Measurements from ENCODE around the gene FXYD3.

The FXYD3 gene

DNA sequence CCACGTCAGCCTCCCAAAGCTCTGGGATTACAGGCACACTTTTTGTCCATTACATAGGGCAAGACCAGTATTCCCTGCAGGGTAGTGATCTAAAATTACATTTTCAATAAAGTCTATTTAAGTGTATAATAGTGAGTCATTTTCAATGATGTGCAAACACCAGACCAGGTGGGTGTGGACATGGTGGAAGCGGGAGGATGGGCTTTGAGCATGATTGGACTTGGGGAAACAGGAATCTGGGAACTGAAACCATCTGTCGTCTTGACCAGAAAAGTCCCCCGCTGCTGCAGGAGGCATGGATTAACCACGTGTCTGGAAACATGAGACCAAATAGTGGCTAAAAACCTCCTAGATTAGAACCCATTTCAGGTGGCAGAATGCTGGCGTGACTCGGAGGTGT, 4.9 kb downstream of the FXYD3 start:
- ATAC-seq, result no peak
- TF ChIP-seq RARB (CRISPR knock-in tag; IDR thresholded peaks at IDR 0.05), result no peak
- no peak for TF ChIP-seq ZFP3 (CRISPR knock-in tag; IDR thresholded peaks at IDR 0.05)
- no peak for TF ChIP-seq ARNTL (CRISPR knock-in tag; IDR thresholded peaks at IDR 0.05; ENCODE audit: borderline replicate concordance, low read depth)
- TF ChIP-seq ZC3H10 (CRISPR knock-in tag; IDR thresholded peaks at IDR 0.05), result no peak
- TF ChIP-seq ISL1 (CRISPR knock-in tag; IDR thresholded peaks at IDR 0.05), result no peak
- no peak for TF ChIP-seq ZNF8 (CRISPR knock-in tag; IDR thresholded peaks at IDR 0.05)
- TF ChIP-seq, protein P1, sequence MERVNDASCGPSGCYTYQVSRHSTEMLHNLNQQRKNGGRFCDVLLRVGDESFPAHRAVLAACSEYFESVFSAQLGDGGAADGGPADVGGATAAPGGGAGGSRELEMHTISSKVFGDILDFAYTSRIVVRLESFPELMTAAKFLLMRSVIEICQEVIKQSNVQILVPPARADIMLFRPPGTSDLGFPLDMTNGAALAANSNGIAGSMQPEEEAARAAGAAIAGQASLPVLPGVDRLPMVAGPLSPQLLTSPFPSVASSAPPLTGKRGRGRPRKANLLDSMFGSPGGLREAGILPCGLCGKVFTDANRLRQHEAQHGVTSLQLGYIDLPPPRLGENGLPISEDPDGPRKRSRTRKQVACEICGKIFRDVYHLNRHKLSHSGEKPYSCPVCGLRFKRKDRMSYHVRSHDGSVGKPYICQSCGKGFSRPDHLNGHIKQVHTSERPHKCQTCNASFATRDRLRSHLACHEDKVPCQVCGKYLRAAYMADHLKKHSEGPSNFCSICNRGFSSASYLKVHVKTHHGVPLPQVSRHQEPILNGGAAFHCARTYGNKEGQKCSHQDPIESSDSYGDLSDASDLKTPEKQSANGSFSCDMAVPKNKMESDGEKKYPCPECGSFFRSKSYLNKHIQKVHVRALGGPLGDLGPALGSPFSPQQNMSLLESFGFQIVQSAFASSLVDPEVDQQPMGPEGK (CRISPR knock-in tag; IDR thresholded peaks at IDR 0.05; ENCODE audit: borderline replicate concordance), result no peak
- no peak for TF ChIP-seq GLIS3 (CRISPR knock-in tag; IDR thresholded peaks at IDR 0.05)
- TF ChIP-seq ZFP30 (CRISPR knock-in tag; IDR thresholded peaks at IDR 0.05), result no peak
- TF ChIP-seq OSR1 (CRISPR knock-in tag; IDR thresholded peaks at IDR 0.05), result no peak
- TF ChIP-seq ESRRG (CRISPR knock-in tag; IDR thresholded peaks at IDR 0.05), result no peak

- no peak for TF ChIP-seq ESRRG (CRISPR knock-in tag; IDR thresholded peaks at IDR 0.05)
- no peak for TF ChIP-seq ZFP3 (CRISPR knock-in tag; IDR thresholded peaks at IDR 0.05)
- TF ChIP-seq PPARA (CRISPR knock-in tag; IDR thresholded peaks at IDR 0.05; ENCODE audit: borderline replicate concordance), result no peak
- no peak for TF ChIP-seq TSHZ2 (CRISPR knock-in tag; IDR thresholded peaks at IDR 0.05)
- TF ChIP-seq ZNF8 (CRISPR knock-in tag; IDR thresholded peaks at IDR 0.05), result no peak
- TF ChIP-seq BACH2 (CRISPR knock-in tag; IDR thresholded peaks at IDR 0.05; ENCODE audit: borderline replicate concordance), result no peak
- TF ChIP-seq, protein P1 (CRISPR knock-in tag; IDR thresholded peaks at IDR 0.05; ENCODE audit: borderline replicate concordance), result no peak
- TF ChIP-seq ZNF565 (CRISPR knock-in tag; conservative IDR thresholded peaks at IDR 0.05; ENCODE audit: low read depth), result no peak
- no peak for TF ChIP-seq ZFP30 (CRISPR knock-in tag; IDR thresholded peaks at IDR 0.05)
- TF ChIP-seq CSRNP3 (CRISPR knock-in tag; IDR thresholded peaks at IDR 0.05), result no peak
- no peak for TF ChIP-seq ARNTL (CRISPR knock-in tag; IDR thresholded peaks at IDR 0.05; ENCODE audit: borderline replicate concordance, low read depth)
- no peak for TF ChIP-seq OSR1 (CRISPR knock-in tag; IDR thresholded peaks at IDR 0.05)
- no peak for TF ChIP-seq ZC3H10 (CRISPR knock-in tag; IDR thresholded peaks at IDR 0.05)
- no peak for TF ChIP-seq RARB (CRISPR knock-in tag; IDR thresholded peaks at IDR 0.05)
- ATAC-seq, result no peak
These were observed 5.3 kb downstream of the FXYD3 start for GRCh38 chr19:35120898-35121297.

- ATAC-seq, result no peak
- TF ChIP-seq ARNTL (CRISPR knock-in tag; IDR thresholded peaks at IDR 0.05; ENCODE audit: borderline replicate concordance, low read depth) (no peak), ZNF70 (CRISPR knock-in tag; IDR thresholded peaks at IDR 0.05) (no peak), CSRNP3 (CRISPR knock-in tag; IDR thresholded peaks at IDR 0.05) (no peak), ZFP30 (CRISPR knock-in tag; IDR thresholded peaks at IDR 0.05) (no peak), TCF4 (CRISPR knock-in tag; IDR thresholded peaks at IDR 0.05; ENCODE audit: borderline replicate concordance) (no peak), OSR1 (CRISPR knock-in tag; IDR thresholded peaks at IDR 0.05) (no peak), CSDC2 (CRISPR knock-in tag; IDR thresholded peaks at IDR 0.05) (no peak), TOX (CRISPR knock-in tag; IDR thresholded peaks at IDR 0.05; ENCODE audit: borderline replicate concordance) (no peak)
- TF ChIP-seq, protein P2, sequence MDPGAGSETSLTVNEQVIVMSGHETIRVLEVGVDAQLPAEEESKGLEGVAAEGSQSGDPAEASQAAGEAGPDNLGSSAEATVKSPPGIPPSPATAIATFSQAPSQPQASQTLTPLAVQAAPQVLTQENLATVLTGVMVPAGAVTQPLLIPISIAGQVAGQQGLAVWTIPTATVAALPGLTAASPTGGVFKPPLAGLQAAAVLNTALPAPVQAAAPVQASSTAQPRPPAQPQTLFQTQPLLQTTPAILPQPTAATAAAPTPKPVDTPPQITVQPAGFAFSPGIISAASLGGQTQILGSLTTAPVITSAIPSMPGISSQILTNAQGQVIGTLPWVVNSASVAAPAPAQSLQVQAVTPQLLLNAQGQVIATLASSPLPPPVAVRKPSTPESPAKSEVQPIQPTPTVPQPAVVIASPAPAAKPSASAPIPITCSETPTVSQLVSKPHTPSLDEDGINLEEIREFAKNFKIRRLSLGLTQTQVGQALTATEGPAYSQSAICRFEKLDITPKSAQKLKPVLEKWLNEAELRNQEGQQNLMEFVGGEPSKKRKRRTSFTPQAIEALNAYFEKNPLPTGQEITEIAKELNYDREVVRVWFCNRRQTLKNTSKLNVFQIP (CRISPR knock-in tag; IDR thresholded peaks at IDR 0.05; ENCODE audit: borderline replicate concordance, low read depth), result no peak
These were observed 7.3 kb downstream of the FXYD3 start for GRCh38 chr19:35122687-35123551.

All from SK-N-SH treated with all-trans-retinoic acid at 6 μM for 48 hours (cell line).